GM12872 (cell line): ENCODE measurements around the gene CUX1.

ENCODE experiments used
- CTCF ChIP-seq: IDR thresholded peaks from 3 replicates; pipeline ENCODE4 v1.5.1; 2011; ENCODE audit warnings: low read depth, mild to moderate bottlenecking, low read length, moderate library complexity; ENCODE audit not compliant: insufficient read depth

CUX1 gene

GRCh38 chr7:101989101-101989500, 171.7 kb downstream of the CUX1 start:
- no peak for TF ChIP-seq CTCF

GRCh38 chr7:101990811-101991418, 173.5 kb downstream of the CUX1 start:
- TF ChIP-seq CTCF = 0 out of 3 replicates have a peak, but pooled peaks have one; percentile 8

GRCh38 chr7:101991860-101992259, 174.4 kb downstream of the CUX1 start:
- TF ChIP-seq CTCF = no peak

- TF ChIP-seq CTCF = no peak
These were observed 175.9 kb downstream of the CUX1 start for GRCh38 chr7:101993311-101993710.

- no peak for TF ChIP-seq CTCF
These were observed 177.7 kb downstream of the CUX1 start for GRCh38 chr7:101995121-101995520.

GRCh38 chr7:101996131-101996691, 178.8 kb downstream of the CUX1 start:
- TF ChIP-seq CTCF = no peak

GRCh38 chr7:101996876-101997275, 179.4 kb downstream of the CUX1 start:
- no peak for TF ChIP-seq CTCF
